HG03025 (cell line): ENCODE data around the gene ZNF385A.

Source experiments
- ATAC-seq: cut with Tn5 transposase; IDR thresholded peaks from one replicate; pipeline ENCODE4 v1.9.1; 2021; ENCODE audit warnings: mild to moderate bottlenecking, moderate library complexity; ENCODE audit not compliant: unreplicated experiment, low FRiP score

ZNF385A gene

GRCh38 chr12:54384591-54385041 is at the start of gene ZNF385A:
ZNF385A (minus strand) TSS chr12:54384733; CDS start chr12:54384514, 219 bp downstream.
- no peak for ATAC-seq

GRCh38 chr12:54432815-54433164 is 48.3 kb upstream of the ZNF385A start:
- no peak for ATAC-seq

GRCh38 chr12:54431911-54432814 is 47.6 kb upstream of the ZNF385A start:
- ATAC-seq: no peak

- no peak for ATAC-seq
These were observed 46.0 kb upstream of the ZNF385A start for GRCh38 chr12:54430471-54431069.

GRCh38 chr12:54429014-54429471 is 44.5 kb upstream of the ZNF385A start:
- no peak for ATAC-seq

- no peak for ATAC-seq
These were observed 43.8 kb upstream of the ZNF385A start for GRCh38 chr12:54428050-54429013.

GRCh38 chr12:54427106-54427505 is 42.6 kb upstream of the ZNF385A start:
- no peak for ATAC-seq

GRCh38 chr12:54426690-54427089 is 42.2 kb upstream of the ZNF385A start:
- no peak for ATAC-seq

- no peak for ATAC-seq
These were observed 41.2 kb upstream of the ZNF385A start for GRCh38 chr12:54425702-54426101.

GRCh38 chr12:54424224-54424623 is 39.7 kb upstream of the ZNF385A start:
- ATAC-seq: no peak

GRCh38 chr12:54423816-54424150 is 39.2 kb upstream of the ZNF385A start:
- no peak for ATAC-seq

- no peak for ATAC-seq
These were observed 37.3 kb upstream of the ZNF385A start for GRCh38 chr12:54421879-54422250.

- no peak for ATAC-seq
These were observed 36.8 kb upstream of the ZNF385A start for GRCh38 chr12:54421175-54421878.

GRCh38 chr12:54420766-54421144 is 36.2 kb upstream of the ZNF385A start:
- no peak for ATAC-seq

GRCh38 chr12:54419088-54419887 is 34.8 kb upstream of the ZNF385A start, which contains the start of gene ITGA5:
ITGA5 (minus strand) TSS chr12:54419266; CDS start chr12:54419198, 68 bp downstream.
- ATAC-seq: no peak

GRCh38 chr12:54418441-54419087 is 34.0 kb upstream of the ZNF385A start:
- no peak for ATAC-seq

- ATAC-seq: no peak
These were observed 33.3 kb upstream of the ZNF385A start for GRCh38 chr12:54417712-54418440.
